SK-N-DZ (cell line): ENCODE results near the gene TCAF1. TPM values are rescaled to one million over a fixed set of nuclear protein-coding genes. Genes with fewer than 3 reads are reported as not detected.

Experiments used
- DNase-seq: peaks from one replicate; pipeline ENCODE4 v3.0.0-alpha.2; 2015; ENCODE audit warnings: low spot score
- polyA plus RNA-seq, 2 experiments: library from polyadenylated mRNA; depleted of rRNA; stranded (reverse); fragments of >200 nt; gene quantifications; 2 replicates each; pipeline ENCODE4 v1.2.3, GENCODE V29; 2014

TCAF1 gene, protein sequence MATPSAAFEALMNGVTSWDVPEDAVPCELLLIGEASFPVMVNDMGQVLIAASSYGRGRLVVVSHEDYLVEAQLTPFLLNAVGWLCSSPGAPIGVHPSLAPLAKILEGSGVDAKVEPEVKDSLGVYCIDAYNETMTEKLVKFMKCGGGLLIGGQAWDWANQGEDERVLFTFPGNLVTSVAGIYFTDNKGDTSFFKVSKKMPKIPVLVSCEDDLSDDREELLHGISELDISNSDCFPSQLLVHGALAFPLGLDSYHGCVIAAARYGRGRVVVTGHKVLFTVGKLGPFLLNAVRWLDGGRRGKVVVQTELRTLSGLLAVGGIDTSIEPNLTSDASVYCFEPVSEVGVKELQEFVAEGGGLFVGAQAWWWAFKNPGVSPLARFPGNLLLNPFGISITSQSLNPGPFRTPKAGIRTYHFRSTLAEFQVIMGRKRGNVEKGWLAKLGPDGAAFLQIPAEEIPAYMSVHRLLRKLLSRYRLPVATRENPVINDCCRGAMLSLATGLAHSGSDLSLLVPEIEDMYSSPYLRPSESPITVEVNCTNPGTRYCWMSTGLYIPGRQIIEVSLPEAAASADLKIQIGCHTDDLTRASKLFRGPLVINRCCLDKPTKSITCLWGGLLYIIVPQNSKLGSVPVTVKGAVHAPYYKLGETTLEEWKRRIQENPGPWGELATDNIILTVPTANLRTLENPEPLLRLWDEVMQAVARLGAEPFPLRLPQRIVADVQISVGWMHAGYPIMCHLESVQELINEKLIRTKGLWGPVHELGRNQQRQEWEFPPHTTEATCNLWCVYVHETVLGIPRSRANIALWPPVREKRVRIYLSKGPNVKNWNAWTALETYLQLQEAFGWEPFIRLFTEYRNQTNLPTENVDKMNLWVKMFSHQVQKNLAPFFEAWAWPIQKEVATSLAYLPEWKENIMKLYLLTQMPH
- 51.6 and 73.6 TPM in 2 replicates for polyA plus RNA-seq (2014; cell fraction: cytosol; rRNA removed)
- polyA plus RNA-seq (2014; cell fraction: nucleus; rRNA removed): 18.2 and 23.5 TPM in 2 replicates

DNA sequence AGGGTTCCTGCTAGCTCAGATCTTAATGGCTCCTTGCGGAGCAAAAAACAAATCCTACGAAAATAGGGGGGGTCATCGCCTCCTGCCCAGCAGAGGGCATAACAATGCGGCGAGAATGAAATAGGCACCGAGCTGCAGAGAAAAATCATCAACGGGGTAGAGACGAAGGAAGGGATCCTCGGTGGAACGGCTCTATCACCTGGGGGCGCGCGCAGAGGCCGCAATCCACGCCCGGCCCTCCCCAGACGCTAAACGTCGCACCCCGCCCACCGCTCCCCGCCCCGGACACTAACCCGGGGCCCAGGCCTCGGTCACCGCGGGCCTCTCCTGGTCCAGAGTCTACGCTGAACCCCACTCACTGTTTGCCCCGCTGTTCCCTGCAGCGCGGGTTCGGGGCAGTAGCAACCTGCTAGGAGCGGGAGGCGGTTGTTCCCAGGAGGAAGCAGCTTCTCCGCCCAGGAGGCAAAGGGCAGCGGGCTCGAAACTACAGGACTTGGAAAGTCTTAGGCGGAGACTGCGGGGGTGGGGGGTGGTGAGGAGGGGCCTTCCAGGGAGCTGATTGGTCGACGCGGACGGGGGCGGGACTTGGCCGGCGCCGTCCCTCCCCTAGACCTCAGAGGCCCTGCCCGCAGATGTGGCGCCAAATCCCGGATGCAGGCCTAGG, at the start of gene TCAF1:
TSS of gene TCAF1 (minus strand) at position 509 of the 664 bp plus-strand sequence. CDS start 25,568 bp downstream, outside the sequence.
- DNase-seq: peak; percentile 90

DNA sequence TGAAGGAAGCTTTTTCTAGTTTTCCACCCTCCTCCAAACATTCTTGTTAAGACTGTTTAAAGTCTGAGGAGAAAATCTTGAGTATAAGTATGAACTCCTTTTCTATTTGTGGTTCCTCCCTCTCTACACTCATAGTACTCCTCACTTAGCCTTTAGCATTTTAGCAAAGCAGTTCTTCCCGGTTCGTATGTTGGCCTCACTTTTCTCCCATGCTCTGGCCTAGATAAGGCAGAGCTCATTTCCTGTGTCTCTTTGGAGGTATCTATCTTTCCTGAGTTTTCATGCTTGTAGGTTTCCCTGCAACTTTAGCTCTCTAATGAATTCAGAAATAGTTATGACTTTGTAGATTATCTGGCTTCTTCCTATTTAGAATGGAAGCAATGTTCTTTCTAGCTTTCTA, 46.8 kb upstream of the TCAF1 start:
- no peak for DNase-seq

DNA sequence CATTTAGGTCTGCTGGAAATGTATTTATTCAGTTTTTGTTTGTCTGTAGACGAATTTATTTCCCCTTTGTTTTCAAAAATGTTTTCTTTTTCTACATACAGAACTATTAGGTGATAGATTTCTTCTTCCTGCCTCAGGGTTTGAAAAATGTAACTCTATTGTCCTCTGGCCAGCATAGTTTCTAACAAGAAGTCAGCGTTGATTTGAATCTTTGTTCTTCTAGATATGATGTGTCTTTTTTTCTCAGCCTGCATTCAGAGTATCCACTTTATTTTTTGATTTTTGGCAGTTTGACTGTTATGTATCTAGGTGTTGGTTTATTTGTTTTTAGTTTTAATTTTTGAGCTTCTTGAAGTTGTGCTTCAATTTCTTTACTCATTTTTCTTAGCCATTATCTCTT, 45.1 kb upstream of the TCAF1 start:
- DNase-seq: no peak

DNA sequence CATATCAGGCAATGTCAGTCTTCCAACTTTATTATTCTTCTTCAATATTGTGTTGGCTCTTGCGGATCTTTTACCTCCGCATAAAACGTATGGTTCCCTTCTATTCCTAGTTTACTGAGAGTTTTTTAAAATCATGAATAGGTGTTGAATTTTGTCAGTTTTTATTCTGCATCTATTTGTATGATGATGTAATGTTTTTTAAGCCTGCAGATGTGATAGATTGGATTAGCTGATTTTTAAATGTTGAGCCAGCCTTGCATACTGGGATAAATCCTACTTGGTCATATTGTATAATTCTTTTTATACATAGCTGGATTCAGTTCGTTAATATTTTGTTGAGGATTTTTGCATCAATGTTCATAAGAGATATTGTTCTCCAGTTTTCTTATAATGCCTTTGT, 43.4 kb upstream of the TCAF1 start:
- no peak for DNase-seq

DNA sequence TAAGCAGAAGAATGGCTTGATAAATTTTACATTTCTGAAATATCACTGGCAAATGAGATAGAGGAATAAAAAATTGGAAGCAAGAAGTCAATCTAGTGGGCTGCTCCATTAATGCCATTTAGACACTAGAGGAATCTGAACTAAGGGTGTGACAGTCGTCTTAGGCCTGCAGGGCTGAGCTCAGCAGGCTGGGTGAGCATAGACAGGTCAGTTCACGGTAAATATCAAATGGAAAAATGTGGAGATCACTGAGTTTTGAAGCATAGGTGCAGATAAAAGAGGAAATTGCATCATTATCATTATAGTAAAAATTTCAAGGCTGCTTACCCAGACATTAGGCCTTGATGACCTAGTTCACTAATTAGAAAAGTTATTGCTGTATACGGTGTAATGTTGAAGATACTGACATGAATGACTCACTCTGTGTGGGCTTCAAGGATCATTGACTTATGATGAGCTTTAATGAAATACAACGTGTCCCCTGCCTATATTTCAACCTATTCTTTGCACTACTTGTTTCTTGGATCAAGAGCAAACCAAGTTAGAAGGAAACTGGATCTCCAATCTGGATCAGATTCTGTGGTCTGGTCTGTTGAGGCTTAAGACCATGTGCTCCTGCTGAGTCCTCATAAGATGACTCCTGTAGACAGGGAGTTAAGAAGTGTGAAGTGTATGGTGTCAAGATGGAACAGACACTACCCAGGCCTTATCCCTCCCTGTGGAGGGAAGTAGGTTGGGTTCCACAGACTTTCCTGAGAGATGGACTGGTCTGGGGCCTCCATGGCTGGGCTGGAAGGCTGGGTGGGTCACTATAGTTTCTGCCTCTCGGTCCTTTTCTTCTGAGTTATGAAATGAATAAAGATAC, 36.6 kb upstream of the TCAF1 start:
- no peak for DNase-seq

DNA sequence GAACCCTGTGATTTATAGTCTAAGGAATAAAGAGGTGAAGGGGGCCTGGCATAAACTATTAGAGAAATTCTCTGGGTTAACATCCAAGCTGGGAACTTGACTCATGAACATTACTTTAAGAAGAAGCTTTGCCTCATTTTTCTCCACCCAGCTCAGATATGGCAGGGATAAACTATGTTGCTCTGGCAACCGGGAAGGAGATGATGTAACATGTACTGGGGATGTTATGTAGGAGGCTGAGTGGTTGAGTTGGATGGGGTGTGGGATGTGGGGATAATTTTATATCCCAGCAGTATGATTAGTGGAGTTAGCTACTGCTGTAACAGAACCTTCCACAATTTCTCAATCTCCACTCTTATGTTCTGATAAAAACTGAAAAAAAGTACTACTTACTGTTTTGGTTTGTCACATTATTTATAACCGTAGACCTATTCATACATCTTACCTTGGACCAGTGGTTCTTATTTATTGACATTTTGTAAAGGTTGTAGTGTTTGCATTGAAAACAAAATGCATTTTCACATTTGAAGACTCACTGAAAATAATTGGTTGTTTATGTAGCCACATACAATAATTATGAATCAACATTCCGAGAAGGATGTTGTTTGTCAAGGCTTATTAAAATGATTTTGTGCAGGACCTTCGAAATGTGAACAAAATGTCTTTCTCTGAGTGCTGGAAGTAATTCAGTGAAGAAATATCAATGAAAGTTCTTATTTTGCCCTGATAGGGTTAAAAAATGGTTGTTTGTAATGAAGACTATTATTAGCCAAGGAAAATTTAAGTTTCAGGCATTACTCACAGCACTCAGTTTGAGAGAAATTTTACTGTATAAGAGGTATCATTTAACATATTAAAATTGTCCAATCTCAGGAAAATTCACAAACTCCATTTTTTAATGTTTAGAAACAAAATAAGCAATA, 34.4 kb upstream of the TCAF1 start:
- DNase-seq: no peak

DNA sequence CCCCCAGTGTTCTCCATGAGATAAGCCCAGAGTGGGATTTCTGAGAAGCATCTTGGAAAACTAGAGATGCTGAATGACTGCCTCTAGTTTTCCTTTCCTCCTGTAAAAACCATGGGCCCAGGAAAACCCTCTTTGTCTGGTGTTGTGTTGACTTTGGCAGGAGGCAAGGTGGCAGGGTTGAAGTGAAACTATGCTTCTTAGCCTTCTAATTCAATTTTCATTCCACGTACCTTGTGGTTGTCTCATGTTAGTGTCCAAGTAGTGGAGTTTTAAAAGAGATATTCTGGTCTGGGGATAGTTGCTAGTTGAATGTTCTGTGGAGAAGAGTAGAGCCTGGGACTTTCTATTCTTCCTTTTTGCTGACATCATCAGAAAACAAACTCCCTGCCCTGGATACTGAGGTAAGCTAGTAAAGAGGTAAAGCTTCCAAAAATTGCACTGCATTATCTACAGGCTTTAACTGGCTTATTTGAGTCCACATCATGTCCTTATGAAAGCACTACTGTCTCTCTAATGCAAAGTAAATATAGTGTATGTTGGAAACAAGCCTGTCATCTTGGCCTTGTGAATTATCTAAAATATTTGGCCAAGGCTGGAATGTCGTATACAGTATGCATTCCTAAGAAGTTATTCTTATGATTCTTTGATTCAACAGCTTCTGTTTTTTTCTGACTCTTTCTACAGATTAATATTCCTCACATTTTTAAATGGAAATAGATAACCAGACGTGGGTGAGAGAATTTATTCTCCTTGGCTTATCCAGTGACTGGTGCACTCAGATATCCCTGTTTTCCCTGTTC, 32.8 kb upstream of the TCAF1 start, which contains the start of gene OR2F2:
TSS of gene OR2F2 (plus strand) at position 708 of the 800 bp plus-strand sequence. CDS start at position 708, 0 bp downstream.
- DNase-seq: no peak

DNA sequence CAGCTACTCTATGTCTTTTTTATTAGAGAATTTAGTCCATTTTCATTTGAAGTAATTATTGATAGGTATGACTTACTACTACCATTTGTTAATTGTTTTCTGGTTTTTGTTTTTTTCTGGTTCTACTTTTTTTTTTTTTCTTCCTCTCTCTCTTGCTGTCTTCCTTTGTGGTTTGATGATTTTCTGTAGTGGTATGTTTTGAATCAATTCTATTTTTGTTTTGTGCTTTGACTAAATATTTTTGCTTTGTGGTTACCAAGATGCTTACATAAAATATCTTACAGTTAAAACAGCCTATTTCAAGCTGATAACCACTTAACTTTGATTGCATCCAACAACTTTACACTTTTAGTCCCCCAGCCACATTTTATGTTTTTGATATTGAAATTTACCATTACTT, 29.8 kb upstream of the TCAF1 start:
- DNase-seq: no peak

DNA sequence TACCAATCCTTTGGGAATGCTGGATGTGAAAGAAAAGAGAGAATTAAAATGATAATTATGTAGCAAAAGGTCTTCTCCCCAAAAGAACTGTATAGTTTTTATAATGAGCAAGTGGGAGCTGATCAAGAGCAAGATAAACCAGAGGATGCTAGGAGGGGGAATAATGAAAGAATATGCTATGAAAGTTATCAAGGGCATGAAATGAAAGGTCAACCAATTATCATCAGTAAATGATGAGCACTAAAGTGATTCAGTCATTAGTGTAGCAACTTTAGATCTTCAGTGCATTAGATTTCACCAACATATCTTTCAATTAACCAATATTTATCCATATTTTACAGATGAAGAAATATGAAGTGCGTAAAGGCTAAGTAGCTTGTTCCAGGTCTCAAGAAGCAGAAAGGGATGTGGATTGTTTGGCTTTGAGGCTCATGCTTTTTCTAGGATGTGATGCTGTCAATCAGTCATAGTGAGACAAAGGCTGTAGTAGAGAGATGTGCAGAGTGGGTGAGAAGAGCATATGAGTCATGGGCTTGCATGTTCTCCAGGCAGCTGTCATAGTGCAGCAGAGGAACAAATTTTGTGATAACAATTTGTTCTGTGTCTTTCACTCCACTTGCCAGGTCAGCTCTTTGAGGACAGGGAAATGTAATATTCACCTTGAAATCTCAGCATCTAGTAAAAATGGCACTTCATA, 27.4 kb upstream of the TCAF1 start:
- no peak for DNase-seq

DNA sequence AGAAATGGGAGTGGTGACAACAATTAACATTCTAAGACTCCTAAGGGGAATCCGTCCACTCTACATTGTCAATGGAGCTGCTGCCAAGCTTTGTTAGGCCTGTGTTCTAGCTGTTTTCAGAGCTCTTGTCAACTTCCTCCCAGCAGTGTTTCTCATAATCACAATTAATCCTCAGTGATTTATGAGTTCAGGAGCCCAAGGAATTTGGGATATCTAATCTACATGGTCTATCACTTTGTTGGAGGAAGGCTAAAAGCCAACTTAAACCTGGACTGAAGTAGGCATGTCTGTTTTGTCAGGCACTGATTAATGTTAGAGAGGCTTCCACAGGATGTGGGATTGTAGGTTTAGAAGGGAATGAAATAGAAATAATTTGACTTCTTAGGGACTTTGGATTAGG, 22.9 kb upstream of the TCAF1 start:
- no peak for DNase-seq

DNA sequence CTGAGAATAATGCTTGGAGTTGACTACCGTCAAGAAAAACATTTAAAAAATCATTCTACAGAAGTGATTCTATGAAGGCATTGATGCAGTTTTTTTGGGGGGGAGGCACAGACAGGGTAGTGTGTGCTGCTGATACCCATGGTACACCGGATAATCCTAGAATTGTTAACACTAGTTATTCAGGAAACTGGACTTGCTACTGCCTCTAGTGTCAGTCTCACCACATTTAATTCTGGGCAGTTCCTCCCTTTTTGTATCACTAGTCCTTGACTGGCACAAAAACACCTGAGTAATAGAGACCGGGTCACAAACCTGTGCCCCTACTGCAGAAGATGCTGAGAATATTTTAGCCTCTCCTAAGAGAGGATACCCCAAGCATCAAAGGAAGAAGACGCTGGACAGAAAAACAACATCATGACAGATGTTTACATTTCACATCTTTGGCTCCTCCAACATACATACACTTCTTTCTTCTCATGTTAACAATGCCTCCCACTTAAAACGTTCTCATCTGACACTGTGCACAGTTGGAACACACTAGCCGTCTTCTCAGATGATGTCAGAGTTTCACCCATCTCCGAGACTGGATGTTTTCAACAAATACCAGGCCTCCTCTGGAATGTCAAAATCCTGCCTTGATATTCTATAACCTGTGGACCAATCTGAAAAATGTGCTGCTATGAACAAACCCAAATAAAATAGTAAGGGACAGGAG, 13.1 kb upstream of the TCAF1 start:
- no peak for DNase-seq

DNA sequence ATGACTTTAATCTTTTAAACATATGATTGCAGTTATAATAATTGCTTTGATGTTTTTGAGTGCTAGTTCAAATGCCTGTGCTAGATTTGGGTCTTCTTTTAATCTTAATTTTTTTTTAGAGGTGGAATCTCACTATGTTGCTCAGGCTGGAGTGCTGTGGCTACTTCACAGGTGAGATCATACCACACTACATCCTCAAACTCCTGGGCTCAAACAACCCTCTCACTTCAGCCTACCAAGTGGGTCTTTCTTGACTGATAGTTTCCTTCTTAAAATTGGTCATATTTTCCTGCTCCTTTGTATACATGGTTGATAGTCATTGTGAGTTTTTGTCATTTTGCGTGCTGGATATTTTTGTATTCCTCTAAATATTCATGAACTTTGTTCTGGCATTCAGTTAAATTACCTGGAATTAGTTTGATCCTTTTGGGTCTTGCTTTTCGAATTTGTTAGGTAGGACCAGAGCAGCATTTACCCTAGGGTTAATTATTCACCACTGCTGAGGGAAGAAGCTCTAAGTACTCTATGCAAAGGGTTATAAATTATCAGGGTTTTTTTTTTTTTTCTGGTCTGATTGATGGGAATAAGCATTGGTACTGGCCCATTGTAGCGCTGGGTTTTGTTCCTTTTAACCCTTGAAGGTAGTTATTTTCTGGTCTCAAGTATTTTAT, 12.1 kb upstream of the TCAF1 start:
- no peak for DNase-seq

DNA sequence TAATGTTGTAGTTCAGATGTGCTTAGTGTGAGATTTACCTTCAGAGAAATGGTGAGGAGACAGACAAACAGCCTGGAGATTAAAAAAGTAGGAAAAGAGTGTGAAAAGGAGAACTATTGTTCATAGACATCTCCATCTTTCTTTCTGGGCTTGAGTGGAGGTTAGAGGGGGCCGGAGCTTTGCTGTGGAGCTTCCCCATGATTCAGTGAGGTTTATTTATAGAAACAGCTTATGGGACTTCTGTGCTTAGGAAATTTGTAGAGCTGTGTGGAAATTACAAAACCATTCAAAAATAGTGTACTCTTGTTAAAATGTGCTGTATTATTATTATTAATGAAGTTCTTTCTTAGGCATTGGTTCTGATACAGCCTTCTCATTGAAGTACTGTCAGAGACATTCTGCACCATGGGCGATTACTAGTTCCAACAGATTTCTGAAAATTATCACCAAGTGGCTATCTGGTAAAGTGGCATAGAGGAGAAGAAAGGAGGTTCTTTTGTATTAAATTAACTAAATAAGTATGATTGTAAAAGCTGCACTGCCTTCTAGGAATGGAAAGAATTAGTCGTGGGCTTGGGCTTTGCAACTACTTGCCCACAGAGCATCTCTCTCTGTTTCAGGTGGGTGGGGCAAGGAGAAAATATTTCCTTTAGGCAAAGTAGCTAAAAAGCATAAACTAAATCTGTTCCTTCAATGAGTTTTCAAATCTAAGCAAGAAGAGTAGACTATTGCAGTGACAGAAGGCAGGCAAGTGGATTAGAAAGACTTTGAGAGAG, 8.7 kb upstream of the TCAF1 start:
- DNase-seq: no peak

DNA sequence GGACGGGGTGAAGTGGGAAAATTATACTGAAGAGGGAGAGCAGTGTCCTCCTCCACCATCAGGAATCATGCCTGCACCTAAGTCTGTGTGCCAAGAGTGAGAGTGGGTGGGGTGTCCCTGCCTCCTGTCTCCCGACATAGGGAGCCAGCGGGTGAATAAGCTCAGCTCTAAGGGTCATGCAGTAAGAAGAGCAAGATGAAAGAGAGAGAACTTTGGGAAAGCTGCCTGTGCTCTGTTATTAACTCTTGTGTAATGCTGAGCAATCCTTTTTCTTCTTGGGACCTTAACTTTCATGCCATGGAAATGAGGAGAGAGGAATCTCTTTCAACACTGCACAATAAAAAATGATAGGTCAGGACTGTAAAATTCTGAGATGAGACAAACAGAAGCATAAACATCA, 7.9 kb upstream of the TCAF1 start:
- DNase-seq: no peak

DNA sequence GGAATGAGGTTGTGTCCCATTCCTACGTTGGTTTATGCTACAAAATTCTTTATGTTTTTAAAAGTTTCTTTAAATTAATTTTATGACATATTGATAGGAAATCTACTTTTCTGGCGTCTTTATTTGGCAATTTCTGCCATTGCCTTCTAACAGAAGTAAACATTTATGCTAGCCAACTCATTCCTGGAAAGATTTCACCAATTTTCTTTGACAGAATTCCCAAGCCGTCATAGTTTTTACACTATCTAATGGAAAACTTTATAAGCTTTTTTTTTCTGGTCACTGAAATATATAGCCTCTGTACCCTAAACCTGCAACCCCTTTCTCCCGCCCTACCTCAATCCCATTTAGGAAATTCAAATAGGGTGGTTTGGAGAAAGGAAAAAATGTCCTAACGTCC, 6.1 kb upstream of the TCAF1 start:
- DNase-seq: no peak

DNA sequence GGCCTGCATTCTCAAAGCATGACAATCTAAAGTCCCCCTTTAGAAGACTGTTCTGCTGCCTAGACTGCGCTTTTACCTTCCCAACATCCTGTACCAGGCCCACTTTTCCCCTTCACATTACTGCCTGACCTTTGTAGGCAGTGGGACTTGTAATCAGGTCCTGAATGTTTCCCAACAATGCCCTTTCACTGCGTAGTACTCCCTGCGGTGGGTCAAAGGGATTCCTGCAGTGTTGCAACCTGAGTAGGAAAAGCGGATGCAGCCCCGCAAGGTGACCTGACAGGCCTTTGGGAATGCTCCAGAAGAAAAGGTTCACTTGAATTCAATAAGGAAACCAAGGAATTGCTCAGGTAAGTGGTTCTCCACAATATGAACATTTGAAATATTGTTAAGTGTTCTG, 4.9 kb upstream of the TCAF1 start:
- no peak for DNase-seq
